AG08396 (cell line): Measurements from ENCODE around the gene KLHL18.
"Not testable (repeated sequence)": the region's sequence is repeated elsewhere in the genome, so short reads cannot be mapped to it uniquely, and the experiment has no call there.

ENCODE experiments used
- DNase-seq: peaks from one replicate; pipeline ENCODE4 v3.0.0; 2012; ENCODE audit warnings: low spot score, mixed read lengths

Gene KLHL18

GRCh38 chr3:47274652-47275051, 8.1 kb upstream of the KLHL18 start:
- DNase-seq, result no peak

- DNase-seq, result no peak
These were observed 6.2 kb upstream of the KLHL18 start for GRCh38 chr3:47276558-47276957.

GRCh38 chr3:47280519-47280918, 2.2 kb upstream of the KLHL18 start:
- no peak for DNase-seq

GRCh38 chr3:47283193-47283537, 421 bp downstream of the KLHL18 start:
- no peak for DNase-seq

- no peak for DNase-seq
These were observed 1.0 kb downstream of the KLHL18 start for GRCh38 chr3:47283591-47284364.

- DNase-seq, result no peak
These were observed 6.5 kb downstream of the KLHL18 start for GRCh38 chr3:47288966-47289910.

GRCh38 chr3:47291158-47291753, 8.5 kb downstream of the KLHL18 start:
- DNase-seq, result no peak

- DNase-seq, result not testable (repeated sequence)
These were observed 9.1 kb downstream of the KLHL18 start for GRCh38 chr3:47291754-47292420.

GRCh38 chr3:47293822-47294221, 11.1 kb downstream of the KLHL18 start:
- no peak for DNase-seq

- DNase-seq, result no peak
These were observed 11.6 kb downstream of the KLHL18 start for GRCh38 chr3:47294392-47294791.

GRCh38 chr3:47295322-47295721, 12.6 kb downstream of the KLHL18 start:
- no peak for DNase-seq

- DNase-seq, result no peak
These were observed 13.2 kb downstream of the KLHL18 start for GRCh38 chr3:47295976-47296375.

- no peak for DNase-seq
These were observed 14.0 kb downstream of the KLHL18 start for GRCh38 chr3:47296562-47297302.

- DNase-seq, result no peak
These were observed 15.7 kb downstream of the KLHL18 start for GRCh38 chr3:47298439-47298838.

GRCh38 chr3:47299381-47300318, 16.9 kb downstream of the KLHL18 start:
- DNase-seq, result no peak

GRCh38 chr3:47301456-47301855, 18.7 kb downstream of the KLHL18 start:
- DNase-seq, result no peak

GRCh38 chr3:47306022-47306421, 23.3 kb downstream of the KLHL18 start:
- no peak for DNase-seq

GRCh38 chr3:47309231-47309630, 26.5 kb downstream of the KLHL18 start:
- not testable (repeated sequence) for DNase-seq

GRCh38 chr3:47310391-47310790, 27.6 kb downstream of the KLHL18 start:
- DNase-seq, result no peak

- DNase-seq, result no peak
These were observed 30.8 kb downstream of the KLHL18 start for GRCh38 chr3:47313341-47314055.
